Smooth muscle cell (in vitro differentiated cells): Measurements from ENCODE around the gene PI4KB. TPM values are rescaled to one million over a fixed set of nuclear protein-coding genes. Genes with fewer than 3 reads are reported as not detected.
"Not testable (repeated sequence)": the region's sequence is repeated elsewhere in the genome, so short reads cannot be mapped to it uniquely, and the experiment has no call there.

Experiments used
- DNase-seq: peaks from one replicate; lab custom pipeline; 2025; ENCODE audit not compliant: unreplicated experiment; lab: John Stamatoyannopoulos, UW
- H2AFZ ChIP-seq: fragments of 200-600 bp; sonication (generic); 2 replicates; pipeline ENCODE4 v1.6.0; 2016; ENCODE audit warnings: antibody characterized with exemption, low read depth, mild to moderate bottlenecking
- H3F3A ChIP-seq: fragments of 200-600 bp; sonication (generic); 2 replicates; pipeline ENCODE4 v1.6.0; 2017; ENCODE audit warnings: antibody characterized with exemption, low read depth
- H3K27ac ChIP-seq: fragments of 200-600 bp; sonication (generic); 2 replicates; pipeline ENCODE4 v1.5.1; 2016; ENCODE audit warnings: low read depth, mild to moderate bottlenecking
- H3K27me3 ChIP-seq: fragments of 200-600 bp; sonication (generic); 2 replicates; pipeline ENCODE4 v1.6.1; 2016; ENCODE audit warnings: low read depth, mild to moderate bottlenecking
- H3K36me3 ChIP-seq: fragments of 200-600 bp; sonication (generic); 2 replicates; pipeline ENCODE4 v1.5.1; 2016; ENCODE audit warnings: low read depth
- H3K4me1 ChIP-seq: fragments of 200-600 bp; sonication (generic); 2 replicates; pipeline ENCODE4 v1.5.1; 2016; ENCODE audit warnings: low read depth
- H3K4me2 ChIP-seq: fragments of 200-600 bp; sonication (generic); 2 replicates; pipeline ENCODE4 v1.6.0; 2016; ENCODE audit warnings: mild to moderate bottlenecking
- H3K4me3 ChIP-seq: fragments of 200-600 bp; sonication (generic); 2 replicates; pipeline ENCODE4 v1.5.1; 2016; ENCODE audit warnings: mild to moderate bottlenecking
- H3K79me2 ChIP-seq: fragments of 200-600 bp; sonication (generic); 2 replicates; pipeline ENCODE4 v1.6.0; 2016; ENCODE audit warnings: low read depth, mild to moderate bottlenecking
- H3K9ac ChIP-seq: fragments of 200-600 bp; sonication (generic); 2 replicates; pipeline ENCODE4 v1.6.0; 2016; ENCODE audit warnings: low read depth
- H3K9me3 ChIP-seq: fragments of 200-600 bp; sonication (generic); replicated peaks from 2 replicates; pipeline ENCODE4 v1.5.1; 2016; ENCODE audit warnings: low read depth
- H4K20me1 ChIP-seq: fragments of 200-600 bp; sonication (generic); 2 replicates; pipeline ENCODE4 v1.6.0; 2016; ENCODE audit warnings: low read depth
- CTCF ChIP-seq: fragments of 200-600 bp; sonication (generic); IDR thresholded peaks from 2 replicates; pipeline ENCODE4 v1.5.1; 2017; ENCODE audit warnings: borderline replicate concordance, mild to moderate bottlenecking, antibody characterized with exemption; ENCODE audit not compliant: insufficient read depth, poor library complexity, severe bottlenecking
- WGBS: methylation state at CpG from one replicate; pipeline ENCODE4 v1.1.7; 2016; ENCODE audit warnings: low lambda C conversion rate; 5-methylcytosine and 5-hydroxymethylcytosine counted together
- polyA plus RNA-seq: library from polyadenylated mRNA; unstranded; fragments of >200 nt; fragmentation: Nextera tagmentation; extraction: Ambion mirVana; gene quantifications from 2 replicates; pipeline ENCODE4 v1.2.1, GENCODE V29; 2016
- total RNA-seq: library from RNA; depleted of rRNA; stranded (reverse); fragments of >200 nt; gene quantifications from 2 replicates; pipeline ENCODE4 v1.2.3, GENCODE V29; 2014

PI4KB gene
- total and polyA plus RNA-seq, 2 experiments from 2014 or later = 32.2 to 46.7 TPM

GRCh38 chr1:151352021-151352718 is 25.0 kb upstream of the PI4KB start:
- Histone ChIP-seq H3K9me3 (no peaks in the 10 kb centered on the region), H3K79me2 (no peaks in the 10 kb centered on the region), H3K4me3 (no peak overlapping the region), H3F3A (no peaks in the 10 kb centered on the region), H3K36me3 (no peaks in the 10 kb centered on the region), H3K27ac (no peak overlapping the region), H3K4me1 (peaks cover 7% of the 10 kb centered on the region), H3K9ac (no peak overlapping the region), H2AFZ (no peak overlapping the region), H3K27me3 (no peaks in the 10 kb centered on the region), H4K20me1 (no peaks in the 10 kb centered on the region), H3K4me2 (no peak overlapping the region)
- no peak for TF ChIP-seq CTCF
- no peak for DNase-seq
- WGBS = 87% methylated on average over 6 of the region's 6 CpGs

- not testable (repeated sequence) for H3K36me3 ChIP-seq, H3K9ac ChIP-seq, H3K27ac ChIP-seq, H2AFZ ChIP-seq, DNase-seq, H3K9me3 ChIP-seq, H4K20me1 ChIP-seq, H3K4me2 ChIP-seq, H3K4me3 ChIP-seq, H3K27me3 ChIP-seq, H3K79me2 ChIP-seq, H3F3A ChIP-seq
- peaks cover 13% of the 10 kb centered on the region for H3K4me1 ChIP-seq
- 90% methylated on average over 9 of the region's 9 CpGs for WGBS
Observed at GRCh38 chr1:151350323-151350722, 23.1 kb upstream of the PI4KB start.

- H3K9ac ChIP-seq = peak overlapping the region; percentile 96
- H3K9me3 ChIP-seq = no peaks in the 10 kb centered on the region
- DNase-seq = no peak
- no peak for TF ChIP-seq CTCF
- peak overlapping the region; percentile 89 for H3K4me2 ChIP-seq
- 36% methylated on average over 12 of the region's 12 CpGs for WGBS
- H3K27ac ChIP-seq = peak overlapping the region; percentile 97
- peaks cover 13% of the 10 kb centered on the region for H3K4me1 ChIP-seq
- H4K20me1 ChIP-seq = no peaks in the 10 kb centered on the region
- H3K27me3 ChIP-seq = no peaks in the 10 kb centered on the region
- H3K79me2 ChIP-seq = no peaks in the 10 kb centered on the region
- H3F3A ChIP-seq = no peaks in the 10 kb centered on the region
- peak overlapping the region; percentile 94 for H2AFZ ChIP-seq
- peak overlapping the region; percentile 82 for H3K4me3 ChIP-seq
- H3K36me3 ChIP-seq = no peaks in the 10 kb centered on the region
Observed at GRCh38 chr1:151347523-151348246, 20.5 kb upstream of the PI4KB start.

- DNase-seq = peak; percentile 77
- Histone ChIP-seq H3K4me1 (peaks cover 13% of the 10 kb centered on the region), H3K27ac (peak within 1 kb of the TSS; percentile 97), H3K9me3 (no peaks in the 10 kb centered on the region), H3K4me2 (peak within 1 kb of the TSS; percentile 89), H3K79me2 (no peaks in the 10 kb centered on the region), H3F3A (peaks cover 2% of the 10 kb centered on the region), H2AFZ (peak within 1 kb of the TSS; percentile 94), H3K36me3 (no peaks in the 10 kb centered on the region), H3K4me3 (peak within 1 kb of the TSS; percentile 82), H3K9ac (peak within 1 kb of the TSS; percentile 96), H3K27me3 (no peaks in the 10 kb centered on the region), H4K20me1 (no peaks in the 10 kb centered on the region)
- no peak for TF ChIP-seq CTCF
- WGBS = under 1% methylated on average over 30 of the region's 38 CpGs
Observed at GRCh38 chr1:151346769-151347522, 19.7 kb upstream of the PI4KB start, which contains the start of gene RFX5. Gene RFX5, minus strand, starts transcription at chr1:151347252. Its CDS starts 932 bp downstream, at chr1:151346320.
